Parathyroid adenoma (tissue), 2 donors: ENCODE results near the gene EPS15.

Experiments used
- H2AFZ ChIP-seq: fragments of 300-600 bp; sonication (generic); one replicate; pipeline ENCODE4 v1.7.0; 2017; ENCODE audit warnings: antibody characterized with exemption, mild to moderate bottlenecking
- H3K27ac ChIP-seq: fragments of 300-600 bp; sonication (generic); one replicate; pipeline ENCODE4 v1.7.0; 2017
- H3K27me3 ChIP-seq: fragments of 300-600 bp; sonication (generic); one replicate; pipeline ENCODE4 v1.7.0; 2017; ENCODE audit warnings: low read length; ENCODE audit not compliant: control insufficient read depth, insufficient read depth
- H3K36me3 ChIP-seq: fragments of 300-600 bp; sonication (generic); one replicate; pipeline ENCODE4 v1.7.0; 2017; ENCODE audit warnings: low read length; ENCODE audit not compliant: control insufficient read depth, insufficient read depth
- H3K4me1 ChIP-seq: fragments of 300-600 bp; sonication (generic); one replicate; pipeline ENCODE4 v1.7.0; 2017; ENCODE audit warnings: control low read depth
- H3K4me2 ChIP-seq: fragments of 300-600 bp; sonication (generic); one replicate; pipeline ENCODE4 v1.7.0; 2017; ENCODE audit warnings: low read length
- H3K4me3 ChIP-seq: fragments of 300-600 bp; sonication (generic); one replicate; pipeline ENCODE4 v1.7.0; 2017; ENCODE audit warnings: low read depth, low read length
- H3K79me2 ChIP-seq: fragments of 300-600 bp; sonication (generic); one replicate; pipeline ENCODE4 v1.7.0; 2017; ENCODE audit warnings: control low read depth
- H3K9ac ChIP-seq: fragments of 300-600 bp; sonication (generic); one replicate; pipeline ENCODE4 v1.7.0; 2017; ENCODE audit warnings: mild to moderate bottlenecking
- H3K9me3 ChIP-seq: fragments of 300-600 bp; sonication (generic); one replicate; pipeline ENCODE4 v1.7.0; 2017; ENCODE audit warnings: low read length; ENCODE audit not compliant: control insufficient read depth
- CTCF ChIP-seq: fragments of 300-600 bp; sonication (generic); IDR thresholded peaks from one replicate; pipeline ENCODE4 v1.7.0; 2017; ENCODE audit warnings: antibody characterized with exemption, mild to moderate bottlenecking
- donor health status: primary hyperparathyroidism.

Gene EPS15

GRCh38 chr1:51316846-51317120 is 202.3 kb downstream of the EPS15 start:
- no peaks in the 10 kb centered on the region for H3K9me3 ChIP-seq
- no peaks in the 10 kb centered on the region for H3K27me3 ChIP-seq
- H3K79me2 ChIP-seq: no peaks in the 10 kb centered on the region
- no peaks in the 10 kb centered on the region for H3K4me1 ChIP-seq
- H3K36me3 ChIP-seq: no peaks in the 10 kb centered on the region
- no peak for TF ChIP-seq CTCF
- H3K9ac ChIP-seq: no peak overlapping the region
- H2AFZ ChIP-seq: no peak overlapping the region
- no peak overlapping the region for H3K27ac ChIP-seq
- H3K4me2 ChIP-seq: no peak overlapping the region
- no peak overlapping the region for H3K4me3 ChIP-seq

- TF ChIP-seq CTCF: no peak
- Histone ChIP-seq H3K27me3 (no peaks in the 10 kb centered on the region), H2AFZ (no peak overlapping the region), H3K9me3 (no peaks in the 10 kb centered on the region), H3K27ac (no peak overlapping the region), H3K4me3 (no peak overlapping the region), H3K36me3 (no peaks in the 10 kb centered on the region), H3K9ac (no peak overlapping the region), H3K79me2 (no peaks in the 10 kb centered on the region), H3K4me2 (no peak overlapping the region), H3K4me1 (no peaks in the 10 kb centered on the region)
Measured at GRCh38 chr1:51316113-51316845, 202.8 kb downstream of the EPS15 start.

GRCh38 chr1:51314974-51315373 is 204.1 kb downstream of the EPS15 start:
- no peak for TF ChIP-seq CTCF
- H3K9me3 ChIP-seq: no peaks in the 10 kb centered on the region
- no peak overlapping the region for H3K27ac ChIP-seq
- H3K79me2 ChIP-seq: no peaks in the 10 kb centered on the region
- H3K36me3 ChIP-seq: no peaks in the 10 kb centered on the region
- no peak overlapping the region for H2AFZ ChIP-seq
- no peak overlapping the region for H3K4me3 ChIP-seq
- H3K4me1 ChIP-seq: no peaks in the 10 kb centered on the region
- H3K4me2 ChIP-seq: no peak overlapping the region
- no peaks in the 10 kb centered on the region for H3K27me3 ChIP-seq
- H3K9ac ChIP-seq: no peak overlapping the region

- Histone ChIP-seq H2AFZ (no peak overlapping the region), H3K27me3 (no peaks in the 10 kb centered on the region), H3K4me3 (no peak overlapping the region), H3K36me3 (no peaks in the 10 kb centered on the region), H3K4me2 (no peak overlapping the region), H3K79me2 (no peaks in the 10 kb centered on the region), H3K9ac (no peak overlapping the region), H3K4me1 (no peaks in the 10 kb centered on the region), H3K9me3 (no peaks in the 10 kb centered on the region), H3K27ac (no peak overlapping the region)
- no peak for TF ChIP-seq CTCF
Measured at GRCh38 chr1:51313961-51314777, 204.9 kb downstream of the EPS15 start.
